Heart left ventricle (tissue), 13 donors: ENCODE results near the gene IGFN1.

Source experiments
- CTCF ChIP-seq, 12 donors: fragments of 200-600 bp; sonication (generic) in 4 of 12; IDR thresholded peaks; one replicate each; pipeline versions ENCODE4 v1.5.0 to v1.8.0; 2018 to 2022; ENCODE audit warnings: antibody characterized with exemption in 12 of 12, mild to moderate bottlenecking in 5 of 12
- POLR2A ChIP-seq, 2 donors: fragments of 450-650 bp; IDR thresholded peaks; one replicate each; pipeline ENCODE4 v1.6.1; 2017; ENCODE audit warnings: antibody characterized with exemption in 2 of 2, mild to moderate bottlenecking in 2 of 2, moderate library complexity in 2 of 2
- donor health status: ischemic (EF 13 %, LVEDD 7.1; RV severe dilation, severe dysfunction).
- donor health status: DM: no; HTN: yes; CAD: no.
- donor health status: DM: no; HTN: no; CAD: no.
- donor health status: ischemic (EF 25% LVEDD 6.9; RV normal size, moderate dysfunction).
- donor health status: ischemic (EF 25% LVEDD 5.7; RV mildly dilated, moderate dysfunction).
- donor health status: ischemic (EF 35%, LVEDD 5.7; RV mildly dilated, moderate dysfunction).
- donor health status: nonischemic (EF 11% LVEDD 7.7; RV severe dilation, severe dysfunction).
- donor health status: DM: yes; HTN: yes; CAD: no.
- donor health status: PGD.
- donor health status: ischemic (EF 29% LVEDD 5.4; RV normal size, mild dysfunction).
- donor health status: nonischemic (EF 23%, LVEDD 6.1; RV moderate dilation, normal function).

GRCh38 chr1:201226178-201226514, 35.5 kb downstream of the IGFN1 start:
- no peak for TF ChIP-seq CTCF (IDR thresholded peaks at IDR 0.05)
- TF ChIP-seq POLR2A (IDR thresholded peaks at IDR 0.05): no peak
